NCI-H82 treated with DMSO at 0.1 percent for 48 hours (cell line): ENCODE measurements around the gene PAX4.
"Not testable (repeated sequence)": the region's sequence is repeated elsewhere in the genome, so short reads cannot be mapped to it uniquely, and the experiment has no call there.

Experiments
- DNase-seq: peaks from one replicate; lab custom pipeline; 2025; ENCODE audit not compliant: unreplicated experiment; lab: John Stamatoyannopoulos, UW

The PAX4 gene

GRCh38 chr7:127586346-127586745, 31.6 kb downstream of the PAX4 start:
- no peak for DNase-seq

- peak; percentile 47 for DNase-seq
Observed at GRCh38 chr7:127585044-127585953, 32.6 kb downstream of the PAX4 start, which contains the start of gene GCC1. GCC1 (minus strand) TSS chr7:127585596; CDS start chr7:127585182, 414 bp downstream.

GRCh38 chr7:127584648-127585043, 33.3 kb downstream of the PAX4 start:
- no peak for DNase-seq

GRCh38 chr7:127582361-127582760, 35.6 kb downstream of the PAX4 start:
- DNase-seq, result no peak

GRCh38 chr7:127581716-127582115, 36.2 kb downstream of the PAX4 start:
- no peak for DNase-seq

- DNase-seq, result no peak
Observed at GRCh38 chr7:127580612-127581011, 37.3 kb downstream of the PAX4 start.

GRCh38 chr7:127578711-127579275, 39.1 kb downstream of the PAX4 start:
- DNase-seq, result no peak

GRCh38 chr7:127578036-127578684, 39.8 kb downstream of the PAX4 start:
- no peak for DNase-seq

GRCh38 chr7:127571741-127572505, 46.0 kb downstream of the PAX4 start:
- DNase-seq, result no peak

- DNase-seq, result not testable (repeated sequence)
Observed at GRCh38 chr7:127568034-127568433, 49.9 kb downstream of the PAX4 start.

GRCh38 chr7:127566242-127566641, 51.7 kb downstream of the PAX4 start:
- DNase-seq, result no peak
